AG04450 (cell line): ENCODE data around the gene IPPK. TPM values are rescaled to one million over a fixed set of nuclear protein-coding genes. Genes with fewer than 3 reads are reported as not detected.

ENCODE experiments used
- CTCF ChIA-PET: fragments of 300-600, 350-600 bp; formaldehyde crosslinking; extraction: SDS; loops from one replicate; lab custom pipeline; 2022; ENCODE audit warnings: antibody characterized with exemption, inconsistent platforms; lab: Charles Lee
- POLR2A ChIA-PET: fragments of 350-600 bp; formaldehyde crosslinking; extraction: SDS; loops from one replicate; lab custom pipeline; 2021; ENCODE audit warnings: antibody characterized with exemption, inconsistent platforms; lab: Yijun Ruan, JAX
- DNase-seq: peaks from one replicate; pipeline ENCODE4 v3.0.0-alpha.2; 2011; ENCODE audit warnings: low read depth, low spot score
- H3K27ac ChIP-seq: one replicate; pipeline ENCODE4 v1.5.1; 2012; ENCODE audit warnings: low read depth, low read length, control low read depth
- H3K27me3 ChIP-seq: one replicate; pipeline ENCODE4 v1.6.0; 2012; ENCODE audit warnings: low read length; ENCODE audit not compliant: control insufficient read depth, insufficient read depth
- H3K4me3 ChIP-seq: 2 replicates; pipeline ENCODE4 v1.5.1; 2011; ENCODE audit warnings: mild to moderate bottlenecking, low read depth, low read length, control low read depth
- H3K9me3 ChIP-seq: 2 replicates; pipeline ENCODE4 v1.5.1; 2012; ENCODE audit warnings: low read length; ENCODE audit not compliant: control insufficient read depth, insufficient read depth
- CTCF ChIP-seq: IDR thresholded peaks from 2 replicates; pipeline ENCODE4 v1.5.1; 2011; ENCODE audit warnings: low read depth, low read length, control low read depth, inconsistent platforms
- polyA plus RNA-seq: library from polyadenylated mRNA; depleted of rRNA; stranded (reverse); fragments of >200 nt; gene quantifications from 2 replicates; pipeline ENCODE4 v1.2.3, GENCODE V29; 2011

Gene IPPK
- polyA plus RNA-seq, 1 experiment, result 15.1 TPM

GRCh38 chr9:92704528-92704927 lies 34.6 kb upstream of the IPPK start:
- no peak for TF ChIP-seq CTCF
- H3K4me3 ChIP-seq, result no peak overlapping the region
- no peak for DNase-seq
- H3K27ac ChIP-seq, result no peak overlapping the region
- H3K9me3 ChIP-seq, result no peaks in the 10 kb centered on the region
- H3K27me3 ChIP-seq, result no peaks in the 10 kb centered on the region
- ChIA-PET POLR2A (no interaction called here), CTCF (no interaction called here)

DNA sequence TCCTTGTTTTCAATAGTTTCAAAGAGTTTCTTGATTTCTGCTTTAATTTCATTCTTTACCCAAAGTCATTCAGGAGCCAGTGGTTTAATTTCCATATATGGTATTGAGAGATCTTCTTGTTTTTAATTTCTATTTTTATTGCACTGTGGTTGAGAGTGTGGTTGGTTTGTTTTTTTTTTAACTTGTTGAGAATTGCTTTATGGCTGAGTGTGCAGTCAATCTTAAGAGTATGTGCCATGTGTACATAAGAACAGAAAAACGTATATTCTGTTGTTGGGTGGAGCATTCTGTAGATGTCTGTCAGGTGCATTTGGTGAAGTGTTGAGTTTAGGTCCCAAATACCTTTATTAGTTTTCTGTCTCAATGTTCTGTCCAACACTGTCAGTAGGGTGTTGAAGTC lies 26.7 kb upstream of the IPPK start:
- CTCF ChIA-PET, result no interaction called here
- no peak overlapping the region for H3K27ac ChIP-seq
- DNase-seq, result no peak
- H3K4me3 ChIP-seq, result no peak overlapping the region
- TF ChIP-seq CTCF, result no peak
- peaks cover 3% of the 10 kb centered on the region; the same call in 1 of the 2 replicates for H3K9me3 ChIP-seq
- H3K27me3 ChIP-seq, result no peaks in the 10 kb centered on the region
- POLR2A ChIA-PET, result no interaction called here

DNA sequence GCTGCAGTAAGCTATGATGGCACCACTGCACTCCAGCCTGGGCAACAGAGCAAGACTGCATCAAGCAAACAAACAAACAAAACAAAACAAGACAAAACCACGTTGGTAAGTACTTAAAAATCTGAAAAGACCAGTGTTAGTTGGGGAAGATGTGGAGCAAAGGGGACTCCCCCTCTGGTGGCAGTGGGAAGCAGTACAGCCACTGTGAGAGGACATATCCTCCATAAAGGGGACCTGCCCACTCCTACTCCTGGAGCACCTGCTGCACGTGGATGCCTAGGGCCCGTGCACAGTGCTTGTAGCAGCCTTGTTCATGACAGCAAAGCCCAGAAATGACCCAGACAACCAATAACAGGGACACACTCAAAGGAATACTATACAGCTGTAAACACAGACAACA lies 17.0 kb upstream of the IPPK start:
- no peak for DNase-seq
- Histone ChIP-seq H3K27me3 (peaks cover 2% of the 10 kb centered on the region), H3K9me3 (peaks cover 4% of the 10 kb centered on the region; the same call in 1 of the 2 replicates), H3K27ac (no peak overlapping the region), H3K4me3 (no peak overlapping the region)
- TF ChIP-seq CTCF, result peak; percentile 26; the same call in 1 of the 2 replicates
- CTCF ChIA-PET, result no interaction called here
- POLR2A ChIA-PET, result no interaction called here

- Histone ChIP-seq H3K4me3 (no peak overlapping the region), H3K27me3 (peaks cover 1% of the 10 kb centered on the region), H3K9me3 (no peaks in the 10 kb centered on the region; the same call in 1 of the 2 replicates), H3K27ac (no peak overlapping the region)
- TF ChIP-seq CTCF, result no peak
- POLR2A ChIA-PET, result no interaction called here
- CTCF ChIA-PET, result no interaction called here
- DNase-seq, result no peak
Measured at GRCh38 chr9:92685022-92685421, 15.1 kb upstream of the IPPK start.

DNA sequence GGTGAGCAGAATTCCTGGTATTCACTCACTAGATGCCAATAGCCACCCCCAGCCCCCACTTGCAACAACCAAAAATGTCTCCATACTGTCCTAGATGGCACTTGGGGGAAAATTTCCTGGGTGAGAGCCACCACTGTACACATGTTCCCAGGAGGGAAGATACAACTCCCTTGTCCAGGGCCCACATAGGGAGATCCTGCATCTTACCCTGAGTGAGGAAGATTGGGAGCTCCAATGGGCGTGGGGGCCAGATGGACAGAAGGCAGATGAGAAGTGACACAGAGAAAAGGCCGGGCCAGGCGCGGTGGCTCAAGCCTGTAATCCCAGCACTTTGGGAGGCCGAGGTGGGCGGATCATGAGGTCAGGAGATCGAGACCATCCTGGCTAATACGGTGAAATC lies 12.3 kb upstream of the IPPK start:
- Histone ChIP-seq H3K4me3 (no peak overlapping the region), H3K9me3 (no peaks in the 10 kb centered on the region; the same call in 1 of the 2 replicates), H3K27me3 (no peaks in the 10 kb centered on the region), H3K27ac (no peak overlapping the region)
- no peak for DNase-seq
- ChIA-PET CTCF (no interaction called here), POLR2A (no interaction called here)
- TF ChIP-seq CTCF, result no peak
